ENCODE results near the gene SEMA7A.

DNA sequence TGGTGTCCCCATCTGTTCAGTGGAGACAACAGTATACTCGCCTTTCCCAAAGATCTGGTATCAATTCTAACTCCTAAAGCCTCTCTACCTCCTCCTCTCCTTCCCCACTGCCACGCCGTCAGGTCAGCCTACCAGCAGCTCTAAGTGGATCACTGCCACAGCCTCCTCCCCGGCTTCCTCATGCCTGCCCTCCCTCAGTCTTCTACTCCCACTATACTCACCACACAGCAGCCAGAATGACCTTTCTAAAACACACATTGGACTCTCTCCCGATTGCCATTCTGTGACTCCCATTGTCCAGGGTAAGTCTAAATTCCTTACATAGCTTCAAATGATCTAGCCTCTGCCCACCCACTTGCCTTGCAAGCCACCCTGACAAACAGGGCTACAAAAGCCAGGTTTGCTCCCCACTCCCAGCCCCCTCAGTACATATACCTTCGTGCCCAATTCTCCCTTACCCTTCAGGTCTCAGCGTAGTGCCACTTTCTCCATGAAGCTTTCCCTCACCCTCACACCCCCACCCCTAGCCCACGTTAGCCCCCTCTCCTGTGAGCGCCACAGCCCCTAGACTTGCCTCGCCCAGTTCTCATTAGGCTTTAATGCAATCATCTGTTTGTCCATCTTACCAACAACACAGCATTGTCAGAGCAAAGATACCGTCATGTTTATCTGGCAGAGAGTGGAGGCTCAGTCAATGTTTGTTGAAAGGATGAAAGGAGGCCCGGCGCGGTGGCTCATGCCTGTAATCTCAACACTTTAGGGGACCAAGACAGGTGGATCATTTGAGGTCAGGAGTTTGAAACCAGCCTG, 9.5 kb upstream of the SEMA7A start:
- TF ChIP-seq, protein P1, sequence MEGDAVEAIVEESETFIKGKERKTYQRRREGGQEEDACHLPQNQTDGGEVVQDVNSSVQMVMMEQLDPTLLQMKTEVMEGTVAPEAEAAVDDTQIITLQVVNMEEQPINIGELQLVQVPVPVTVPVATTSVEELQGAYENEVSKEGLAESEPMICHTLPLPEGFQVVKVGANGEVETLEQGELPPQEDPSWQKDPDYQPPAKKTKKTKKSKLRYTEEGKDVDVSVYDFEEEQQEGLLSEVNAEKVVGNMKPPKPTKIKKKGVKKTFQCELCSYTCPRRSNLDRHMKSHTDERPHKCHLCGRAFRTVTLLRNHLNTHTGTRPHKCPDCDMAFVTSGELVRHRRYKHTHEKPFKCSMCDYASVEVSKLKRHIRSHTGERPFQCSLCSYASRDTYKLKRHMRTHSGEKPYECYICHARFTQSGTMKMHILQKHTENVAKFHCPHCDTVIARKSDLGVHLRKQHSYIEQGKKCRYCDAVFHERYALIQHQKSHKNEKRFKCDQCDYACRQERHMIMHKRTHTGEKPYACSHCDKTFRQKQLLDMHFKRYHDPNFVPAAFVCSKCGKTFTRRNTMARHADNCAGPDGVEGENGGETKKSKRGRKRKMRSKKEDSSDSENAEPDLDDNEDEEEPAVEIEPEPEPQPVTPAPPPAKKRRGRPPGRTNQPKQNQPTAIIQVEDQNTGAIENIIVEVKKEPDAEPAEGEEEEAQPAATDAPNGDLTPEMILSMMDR (IDR thresholded peaks at IDR 0.05) = no peak
- no peak for TF ChIP-seq POLR2A (IDR thresholded peaks at IDR 0.05)
